GM18502 (cell line): ENCODE data around the gene POFUT2.

ENCODE experiments used
- ATAC-seq: cut with Tn5 transposase; IDR thresholded peaks from one replicate; pipeline ENCODE4 v1.9.1; 2021; ENCODE audit warnings: mild to moderate bottlenecking; ENCODE audit not compliant: unreplicated experiment, poor library complexity

The POFUT2 gene

DNA sequence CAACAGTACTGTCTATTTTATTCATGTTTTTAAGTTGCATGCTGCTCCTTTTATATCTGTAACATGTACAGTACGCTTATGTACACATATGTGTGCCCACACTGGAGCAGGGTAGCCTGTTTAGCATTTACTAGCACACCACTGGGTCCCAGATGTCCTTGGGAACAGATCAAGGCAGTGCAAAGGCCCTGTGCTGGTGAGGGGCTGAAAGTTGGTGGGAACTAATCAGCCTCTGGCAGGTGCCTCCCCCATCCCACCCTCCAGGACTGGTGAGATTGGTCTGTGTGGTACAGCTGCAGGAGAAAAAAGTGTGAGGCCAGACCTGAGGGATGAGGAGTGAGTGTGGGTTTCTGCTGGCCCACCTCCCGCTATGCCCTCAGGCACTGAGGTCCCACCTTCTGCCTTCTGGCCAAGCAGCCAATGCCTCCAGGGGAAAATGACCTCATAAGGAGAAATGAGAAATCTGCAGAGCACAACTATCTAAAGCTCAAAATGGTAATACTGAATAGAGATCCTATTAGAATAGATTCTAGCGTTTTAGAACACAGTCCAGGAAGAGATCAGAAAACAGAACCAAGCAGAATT, 58.9 kb downstream of the POFUT2 start:
- no peak for ATAC-seq

DNA sequence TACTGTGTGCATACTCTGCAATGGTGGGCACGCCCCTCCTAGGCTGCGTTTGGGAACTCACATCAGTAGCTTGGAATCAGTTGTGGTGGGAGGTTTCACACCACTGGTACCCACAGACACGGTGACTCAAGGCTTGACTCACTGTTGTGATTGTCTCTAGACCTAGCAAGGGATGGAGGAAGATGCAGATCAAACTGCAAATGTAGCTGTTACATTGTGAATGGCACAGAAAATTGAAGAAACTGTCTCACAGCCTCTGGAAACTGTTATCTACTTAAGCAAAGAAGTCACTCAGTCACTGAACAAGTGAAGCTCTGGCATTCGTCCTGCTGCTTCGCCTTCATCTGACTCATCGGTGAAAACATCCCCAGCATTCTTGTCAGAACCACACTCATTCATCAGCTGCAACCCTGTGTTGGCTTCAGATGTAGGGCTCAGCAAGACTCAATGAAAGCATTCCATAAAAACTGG, 59.5 kb downstream of the POFUT2 start:
- ATAC-seq, result no peak

DNA sequence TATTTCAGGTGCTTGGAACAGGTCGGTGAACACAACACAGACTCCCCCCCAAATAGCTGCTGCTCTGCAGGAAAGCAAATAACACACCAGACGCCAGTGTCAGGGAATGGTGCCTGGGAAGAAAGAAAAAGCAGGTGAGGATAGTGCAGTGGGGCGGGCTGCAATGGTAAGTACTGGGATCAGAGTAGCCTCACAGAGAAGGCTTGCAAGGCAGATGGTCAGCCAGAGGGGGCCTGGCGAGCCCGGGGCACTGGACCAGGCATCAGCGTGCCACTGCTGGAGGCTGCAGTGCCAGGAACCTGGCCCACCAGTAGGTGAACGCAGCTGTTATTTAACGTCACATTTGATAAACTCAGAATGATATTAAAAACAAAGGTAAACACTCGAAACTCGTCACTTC, 60.0 kb downstream of the POFUT2 start:
- no peak for ATAC-seq

DNA sequence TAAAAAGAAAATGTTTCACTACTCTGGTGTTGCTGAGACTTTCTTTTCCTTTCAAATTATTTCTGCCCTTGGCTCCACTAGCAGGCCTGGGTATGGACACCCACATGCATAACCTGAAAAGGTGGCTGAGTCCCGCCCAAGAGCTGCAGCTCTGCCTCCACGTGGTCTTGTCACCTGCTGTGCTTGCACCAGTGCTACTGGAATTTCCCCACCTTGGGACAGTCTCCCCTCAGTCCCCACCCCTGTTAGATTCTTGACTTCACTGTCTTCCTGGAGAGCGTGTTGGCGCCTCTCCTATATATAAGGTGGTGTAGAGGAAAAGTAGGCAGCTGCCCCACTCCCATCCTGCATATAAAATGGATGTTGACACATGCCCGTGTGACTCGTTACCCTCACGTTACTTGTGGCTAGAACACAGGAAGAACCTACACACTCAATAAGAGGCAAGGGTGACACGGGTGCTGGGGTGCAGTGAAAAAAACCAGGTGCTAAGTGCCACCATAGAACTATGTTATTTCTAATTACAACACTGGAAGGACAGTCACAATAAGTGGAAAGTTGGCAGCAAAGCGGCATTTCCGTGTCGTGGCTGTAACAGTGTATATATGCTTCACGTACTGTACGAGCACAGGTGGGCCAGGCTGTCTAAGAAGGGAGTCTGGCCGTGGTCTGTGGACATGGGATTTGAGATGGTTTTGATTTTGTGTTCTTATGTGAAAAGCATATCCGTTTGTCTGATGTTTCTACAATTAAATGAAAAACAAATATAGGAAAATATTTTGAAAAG, 61.0 kb downstream of the POFUT2 start:
- ATAC-seq, result no peak

DNA sequence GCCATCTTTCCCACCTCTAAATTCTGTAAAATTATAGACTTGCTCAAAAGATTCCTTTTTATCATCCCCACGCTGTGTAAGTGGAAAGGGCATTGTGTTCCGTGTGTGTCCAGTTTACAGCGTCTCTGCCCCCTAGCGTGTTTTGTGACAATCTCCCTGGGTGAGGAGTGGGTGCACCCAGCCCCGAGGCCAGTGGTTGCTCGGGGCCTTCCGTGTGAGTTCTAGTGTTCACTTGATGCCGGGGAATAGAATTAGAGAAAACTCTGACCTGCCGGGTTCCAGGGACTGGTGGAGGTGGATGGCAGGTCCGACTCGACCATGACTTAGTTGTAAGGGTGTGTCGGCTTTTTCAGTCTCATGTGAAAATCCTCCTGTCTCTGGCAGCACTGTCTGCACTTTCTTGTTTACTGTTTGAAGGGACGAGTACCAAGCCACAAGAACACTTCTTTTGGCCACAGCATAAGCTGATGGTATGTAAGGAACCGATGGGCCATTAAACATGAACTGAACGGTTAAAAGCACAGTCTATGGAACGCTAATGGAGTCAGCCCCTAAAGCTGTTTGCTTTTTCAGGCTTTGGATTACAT, 61.9 kb downstream of the POFUT2 start:
- ATAC-seq, result no peak

DNA sequence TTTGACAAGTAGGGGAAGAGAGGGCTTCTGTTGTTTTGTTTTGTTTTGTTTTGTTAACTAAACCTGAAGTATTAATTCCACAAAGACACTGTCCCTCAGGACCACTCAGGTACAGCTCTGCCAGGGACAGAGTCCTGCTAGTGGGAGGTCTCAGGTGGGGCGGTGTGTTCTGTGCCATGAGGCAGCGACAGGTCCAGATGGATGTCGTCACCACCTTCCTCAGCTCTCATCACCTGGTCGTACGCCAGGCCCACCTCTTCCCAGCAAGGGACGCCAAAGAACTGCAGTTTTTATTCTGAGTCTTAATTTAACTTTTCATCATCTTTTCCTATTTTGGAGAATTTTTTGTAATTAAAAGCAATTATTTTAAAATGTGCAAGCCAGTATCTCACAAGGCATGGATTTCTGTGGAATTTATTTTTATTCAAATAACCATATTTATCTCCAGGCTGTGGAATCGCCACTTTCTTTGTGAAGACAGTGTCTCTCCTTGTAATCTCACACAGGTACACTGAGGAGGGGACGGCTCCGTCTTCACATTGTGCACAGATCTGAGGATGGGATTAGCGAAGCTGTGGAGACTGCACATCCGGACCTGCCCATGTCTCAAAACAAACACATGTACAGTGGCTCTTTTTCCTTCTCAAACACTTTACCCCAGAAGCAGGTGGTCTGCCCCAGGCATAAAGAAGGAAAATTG, 62.5 kb downstream of the POFUT2 start:
- no peak for ATAC-seq

DNA sequence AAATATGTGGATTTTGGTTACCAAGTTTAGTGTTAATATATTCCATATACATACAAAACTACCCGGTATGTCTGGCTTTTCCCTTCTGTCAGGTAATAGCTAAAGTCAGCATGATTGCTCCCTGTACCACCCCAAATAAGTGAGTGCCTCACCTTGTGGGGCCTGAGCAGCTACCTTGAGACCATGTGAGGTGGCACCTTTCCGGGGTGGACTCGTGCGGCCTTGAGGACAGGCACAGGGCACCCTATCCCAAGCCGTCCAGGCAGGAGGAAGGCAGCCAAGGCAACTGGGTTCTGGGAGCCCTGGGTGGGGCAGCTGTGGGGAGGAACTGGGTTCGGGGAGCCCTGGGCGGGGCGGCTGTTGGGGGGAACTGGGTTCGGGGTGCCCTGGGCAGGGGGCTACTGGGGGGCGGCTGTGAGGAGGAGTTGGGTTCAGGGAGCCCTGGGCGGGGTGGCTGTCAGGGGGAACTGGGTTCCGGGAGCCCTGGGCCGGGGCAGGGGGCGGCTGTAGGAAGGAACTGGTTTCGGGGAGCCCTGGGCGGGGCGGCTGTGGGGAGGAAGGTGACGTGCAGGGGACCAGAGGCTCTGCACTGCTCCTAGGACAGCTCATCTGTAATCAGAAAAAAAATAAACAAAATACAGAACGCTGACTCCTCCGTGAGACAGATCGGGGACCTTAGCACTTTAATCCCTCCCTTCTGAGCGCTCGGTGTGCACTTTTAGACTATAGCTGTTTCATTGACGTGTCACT, 63.3 kb downstream of the POFUT2 start:
- ATAC-seq, result no peak

DNA sequence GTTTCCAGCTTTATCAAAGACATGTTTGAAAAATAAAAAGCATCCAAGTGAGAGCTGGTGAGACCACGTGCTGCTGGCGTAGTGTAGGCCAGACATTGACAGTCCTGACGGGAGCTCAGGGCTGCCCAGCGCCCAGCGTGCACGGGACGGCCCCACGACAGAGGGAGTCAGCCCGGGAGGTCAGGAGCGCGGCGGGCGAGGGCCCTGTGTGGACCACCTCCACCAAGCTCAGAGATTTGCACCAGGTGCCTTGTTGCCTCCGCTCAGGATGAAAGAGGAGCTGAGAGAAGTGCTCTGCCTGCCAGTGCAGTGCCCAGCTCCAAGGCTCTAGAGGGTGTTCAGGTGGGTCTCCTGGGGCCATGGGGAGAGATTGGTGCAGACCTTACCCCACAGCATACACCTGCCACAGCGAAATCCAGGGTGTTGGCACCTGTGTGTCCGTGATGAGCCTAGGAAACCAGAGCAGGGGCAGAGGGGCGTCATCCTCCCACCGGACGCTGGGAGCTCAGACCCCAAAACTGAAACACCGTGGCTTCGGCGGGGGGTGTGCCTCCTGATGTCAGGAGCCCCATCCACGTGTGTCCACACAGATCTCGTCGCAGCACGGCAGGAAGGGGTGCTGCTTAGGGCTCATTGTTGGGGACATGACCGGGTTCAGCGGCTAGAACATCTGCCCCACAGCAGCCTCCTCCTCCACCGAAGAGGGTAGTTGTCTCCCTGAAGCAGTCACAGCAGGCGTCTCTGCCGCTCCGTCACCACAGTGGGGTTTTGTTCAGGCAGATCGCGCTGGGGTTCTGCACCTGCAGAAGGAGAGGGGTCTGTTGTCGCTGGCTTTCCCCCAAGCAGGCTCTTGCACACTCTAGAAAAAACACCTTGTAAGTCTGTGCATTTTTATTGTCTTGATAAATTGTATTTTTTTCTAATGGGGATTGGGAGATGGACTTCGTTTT, 64.2 kb downstream of the POFUT2 start:
- ATAC-seq, result no peak

DNA sequence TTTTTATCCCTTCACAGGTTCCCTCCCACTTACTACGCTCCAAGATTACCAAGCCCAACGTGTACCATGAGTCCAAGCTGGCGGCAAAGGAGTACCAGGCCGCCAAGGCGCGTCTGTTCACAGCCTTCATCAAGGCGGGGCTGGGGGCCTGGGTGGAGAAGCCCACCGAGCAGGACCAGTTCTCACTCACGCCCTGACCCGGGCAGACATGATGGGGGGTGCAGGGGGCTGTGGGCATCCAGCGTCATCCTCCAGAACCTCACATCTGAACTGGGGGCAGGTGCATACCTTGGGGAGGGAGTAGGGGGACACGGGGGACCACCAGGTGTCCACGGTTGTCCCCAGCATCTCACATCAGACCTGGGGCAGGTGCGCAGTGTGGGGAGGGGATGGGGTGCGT, 65.7 kb downstream of the POFUT2 start:
- ATAC-seq, result no peak

DNA sequence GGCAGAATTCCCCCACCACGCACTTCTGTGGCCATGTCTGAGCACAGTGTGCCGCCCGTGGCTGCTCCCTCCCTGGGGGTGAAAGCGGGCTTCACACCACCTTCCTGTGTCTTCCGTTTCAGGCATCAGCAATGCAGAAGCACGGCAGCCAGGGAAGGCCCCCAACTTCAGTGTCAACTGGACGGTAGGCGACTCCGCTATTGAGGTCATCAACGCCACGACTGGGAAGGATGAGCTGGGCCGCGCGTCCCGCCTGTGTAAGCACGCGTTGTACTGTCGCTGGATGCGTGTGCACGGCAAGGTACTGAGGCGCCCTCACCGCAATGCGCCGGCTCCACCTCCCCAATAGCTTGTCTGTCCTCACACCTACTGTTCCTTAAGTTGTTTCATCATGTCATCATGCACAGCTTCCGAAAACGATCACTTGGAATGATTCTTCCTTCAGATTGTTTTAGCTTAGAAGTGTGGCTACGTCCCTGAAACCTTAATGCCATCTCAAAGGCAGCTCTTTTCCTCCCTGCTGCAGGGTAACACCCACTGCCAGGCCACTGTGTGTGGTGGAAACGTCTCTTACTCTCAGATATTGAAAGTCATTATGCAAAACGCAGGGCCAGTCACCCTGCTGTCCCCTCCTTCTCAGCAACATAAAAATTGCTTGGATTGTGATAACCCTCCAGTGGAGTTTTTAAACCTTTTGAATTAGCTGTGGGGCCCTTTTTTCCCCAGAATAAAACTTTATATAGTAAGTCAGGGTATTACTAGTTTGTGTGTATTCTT, 66.8 kb downstream of the POFUT2 start:
- no peak for ATAC-seq

DNA sequence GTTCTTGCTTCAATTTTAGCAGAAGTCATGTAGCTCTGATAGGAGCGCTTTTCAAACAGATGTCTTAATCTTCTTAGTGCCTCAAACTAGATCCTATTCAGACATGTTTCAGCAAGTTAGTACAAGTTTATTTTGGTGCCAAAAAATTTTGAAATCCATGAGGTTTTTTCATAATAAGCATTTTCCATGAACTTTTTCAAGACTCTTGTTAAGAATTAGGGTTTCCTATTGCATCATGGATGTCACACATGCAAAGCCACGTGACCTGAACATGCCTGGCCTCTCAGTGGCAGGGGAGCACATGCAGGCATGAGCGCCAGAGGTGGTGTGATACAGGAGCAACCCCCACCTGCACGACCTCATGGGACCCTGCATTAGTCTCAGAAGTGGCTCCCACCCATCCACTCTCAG, 67.6 kb downstream of the POFUT2 start:
- ATAC-seq, result no peak

DNA sequence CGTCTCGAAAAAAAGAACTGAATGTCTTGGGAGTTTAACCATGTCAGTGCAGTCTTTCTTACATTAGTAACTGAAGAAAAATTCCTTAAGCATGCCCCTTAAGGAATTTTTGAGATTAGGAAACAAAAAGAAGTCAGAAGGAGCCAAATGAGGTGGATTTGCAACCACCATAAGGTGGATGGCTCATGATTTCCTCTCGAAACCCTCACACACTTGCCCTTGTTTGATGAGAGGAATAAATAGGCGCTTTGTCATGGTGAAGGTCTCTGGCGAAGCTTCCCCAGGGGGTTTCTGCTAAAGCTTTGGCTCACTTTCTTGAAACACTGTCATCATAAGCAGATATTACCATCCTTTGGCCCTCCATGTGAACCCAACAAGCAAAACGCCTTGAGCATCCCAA, 68.2 kb downstream of the POFUT2 start:
- ATAC-seq, result no peak

DNA sequence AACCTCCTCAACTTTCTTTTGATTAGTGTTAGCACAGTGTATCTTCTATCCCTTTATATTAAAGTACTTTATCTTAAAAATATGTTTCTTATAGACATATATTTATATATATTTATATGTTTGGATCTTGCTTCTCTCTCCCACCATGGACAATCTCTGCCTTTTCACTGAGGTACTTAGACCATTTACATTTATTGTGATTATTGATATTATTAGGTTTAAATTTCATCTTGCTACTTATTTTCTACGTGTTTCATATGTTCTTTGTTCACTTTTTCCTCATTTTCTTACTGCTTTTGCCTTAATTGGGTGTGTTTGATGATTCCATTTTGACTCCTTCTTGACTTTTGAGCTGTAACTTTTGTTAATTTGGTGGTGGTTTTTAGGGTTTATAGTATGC, 70.7 kb downstream of the POFUT2 start:
- ATAC-seq, result no peak

DNA sequence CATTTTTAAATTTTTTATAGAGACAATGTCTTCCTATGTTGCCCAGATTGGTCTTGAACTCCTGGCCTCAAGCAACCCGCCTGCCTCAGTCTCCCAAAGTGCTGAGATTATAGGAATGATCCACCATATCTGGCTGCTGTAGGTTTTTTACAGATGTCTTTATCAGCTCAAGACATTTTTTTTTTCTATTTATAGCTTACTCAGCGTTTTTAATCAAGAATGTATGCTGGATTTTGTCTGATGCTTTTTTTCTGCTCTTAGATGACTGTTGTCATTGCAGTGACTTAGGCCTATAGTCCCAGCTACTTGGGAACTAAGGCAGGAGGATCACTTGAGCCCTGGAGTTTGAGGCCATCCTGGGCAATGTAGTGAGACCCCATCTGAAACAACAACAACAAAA, 72.5 kb downstream of the POFUT2 start:
- no peak for ATAC-seq
